ENCODE results near the gene GRIN3A.

DNA sequence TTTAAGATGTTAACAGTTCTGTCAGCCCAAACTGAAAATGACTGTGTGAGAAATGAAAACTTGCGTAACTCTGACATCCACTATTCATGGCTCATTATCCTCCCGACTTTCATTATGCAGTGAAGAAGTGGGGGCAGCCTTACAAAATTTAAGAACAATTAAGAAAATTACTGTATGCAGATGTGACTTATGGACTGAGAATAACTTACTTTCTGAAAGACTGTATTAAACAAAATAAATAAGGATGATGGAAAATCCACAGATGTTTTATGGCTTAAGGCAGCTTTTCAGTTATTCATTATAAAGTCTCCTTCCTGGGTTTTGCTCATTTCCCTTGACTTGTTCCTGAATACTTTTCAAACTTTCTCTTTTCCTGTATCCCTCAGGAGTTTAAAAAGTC is 55.2 kb downstream of the GRIN3A start:
- TF ChIP-seq YY1 (IDR thresholded peaks at IDR 0.05; ENCODE audit: insufficient read depth, insufficient read length) (no peak), ZNF274 (IDR thresholded peaks at IDR 0.05; ENCODE audit: low read depth, low read length) (no peak)

Data from NT2/D1 (cell line).